Panc1 (cell line): Measurements from ENCODE around the gene LLGL2. TPM values are rescaled to one million over a fixed set of nuclear protein-coding genes. Genes with fewer than 3 reads are reported as not detected.

Experiments used
- ATAC-seq: fragments of 200-7000 bp; cut with Tn5 transposase; 2 replicates; pipeline ENCODE4 v1.9.1; 2020; ENCODE audit warnings: mild to moderate bottlenecking, moderate library complexity
- BruUV-seq: library from RNA; stranded (reverse); fragments of 400-500 nt; replicated peaks from 2 replicates; lab custom pipeline; 2021; lab: Mats Ljungman, UMichigan
- CTCF ChIA-PET: fragments of 300-600 bp; sonication (Branson Sonifier 250); formaldehyde crosslinking; loops from one replicate; lab custom pipeline; 2022; ENCODE audit warnings: antibody characterized with exemption; lab: Charles Lee
- POLR2A ChIA-PET: fragments of 300-600 bp; sonication (Branson Sonifier 250); formaldehyde crosslinking; loops from one replicate; lab custom pipeline; 2022; ENCODE audit warnings: antibody characterized with exemption; lab: Charles Lee
- DNase-seq: peaks from one replicate; pipeline ENCODE4 v3.0.0-alpha.2; 2010; ENCODE audit warnings: low read depth, low spot score
- H3K27ac ChIP-seq: 2 replicates; pipeline ENCODE4 v1.5.1; 2011; ENCODE audit warnings: mild to moderate bottlenecking, low read length, inconsistent platforms
- H3K27me3 ChIP-seq: fragments of 200-500 bp; sonication (Bioruptor generic); 2 replicates; pipeline ENCODE4 v1.6.0; 2014; ENCODE audit warnings: low read length, inconsistent platforms; ENCODE audit not compliant: control insufficient read depth, insufficient read depth
- H3K36me3 ChIP-seq: fragments of 200-500 bp; sonication (Bioruptor generic); 2 replicates; pipeline ENCODE4 v1.5.1; 2014; ENCODE audit warnings: inconsistent platforms, mild to moderate bottlenecking, low read length, moderate library complexity; ENCODE audit not compliant: control insufficient read depth, insufficient read depth
- H3K4me1 ChIP-seq: 2 replicates; pipeline ENCODE4 v1.5.1; 2011; ENCODE audit warnings: inconsistent platforms, mild to moderate bottlenecking, low read length, moderate library complexity; ENCODE audit not compliant: control insufficient read depth, insufficient read depth
- H3K4me3 ChIP-seq, 2 experiments: 2 replicates each; pipeline ENCODE4 v1.5.1; 2011 to 2012; ENCODE audit warnings: low read depth in 2 of 2, low read length in 2 of 2, mild to moderate bottlenecking in 2 of 2, inconsistent platforms in 1 of 2, moderate library complexity in 1 of 2
- H3K9me3 ChIP-seq: fragments of 200-500 bp; sonication (Bioruptor generic); 2 replicates; pipeline ENCODE4 v1.5.1; 2014; ENCODE audit warnings: low read depth, mild to moderate bottlenecking, inconsistent platforms, low read length, moderate library complexity; ENCODE audit not compliant: control insufficient read depth, insufficient read depth
- CTCF ChIP-seq: fragments of 450-650 bp; IDR thresholded peaks from 2 replicates; pipeline ENCODE4 v1.5.1; 2017; ENCODE audit warnings: mild to moderate bottlenecking
- POLR2AphosphoS5 ChIP-seq: IDR thresholded peaks from 2 replicates; pipeline ENCODE4 v1.6.1; 2012; ENCODE audit warnings: mild to moderate bottlenecking, low read depth, low read length, moderate library complexity
- SIN3A ChIP-seq: IDR thresholded peaks from 2 replicates; pipeline ENCODE4 v1.6.1; 2012; ENCODE audit warnings: low read depth, mild to moderate bottlenecking, low read length, moderate library complexity, borderline replicate concordance; ENCODE audit not compliant: insufficient read depth
- TCF7L2 ChIP-seq: IDR thresholded peaks from 2 replicates; pipeline ENCODE4 v1.6.1; 2011; ENCODE audit warnings: mild to moderate bottlenecking, low read depth, low read length, inconsistent platforms
- in situ Hi-C: cut with HindIII; loops from 2 replicates; pipeline ENCODE4 v1.10.0; 2016; ENCODE audit warnings: low sequenced_read_pairs, low pct_unique_long_range_greater_than_20kb
- intact Hi-C: fragments of 100-400 bp; cut with micrococcal nuclease; formaldehyde crosslinking; loops from one replicate; pipeline ENCODE4 v1.10.0; 2022; ENCODE audit not compliant: unreplicated experiment
- total RNA-seq: library from RNA; stranded (reverse); gene quantifications from one replicate; pipeline ENCODE4 v1.2.1, GENCODE V29; 2021; ENCODE audit not compliant: unreplicated experiment
- TF ChIP-seq, protein P1 (sequence below), 2 experiments: IDR thresholded peaks; 2 replicates each; pipeline ENCODE4 v1.6.1; 2011 to 2012; ENCODE audit warnings: low read depth in 2 of 2, control low read depth in 1 of 2, low read length in 1 of 2, mild to moderate bottlenecking in 1 of 2, moderate library complexity in 1 of 2; ENCODE audit not compliant: insufficient read depth in 1 of 2

Gene LLGL2
- total RNA-seq, 1 experiment from 2014 or later, result 201 TPM

DNA sequence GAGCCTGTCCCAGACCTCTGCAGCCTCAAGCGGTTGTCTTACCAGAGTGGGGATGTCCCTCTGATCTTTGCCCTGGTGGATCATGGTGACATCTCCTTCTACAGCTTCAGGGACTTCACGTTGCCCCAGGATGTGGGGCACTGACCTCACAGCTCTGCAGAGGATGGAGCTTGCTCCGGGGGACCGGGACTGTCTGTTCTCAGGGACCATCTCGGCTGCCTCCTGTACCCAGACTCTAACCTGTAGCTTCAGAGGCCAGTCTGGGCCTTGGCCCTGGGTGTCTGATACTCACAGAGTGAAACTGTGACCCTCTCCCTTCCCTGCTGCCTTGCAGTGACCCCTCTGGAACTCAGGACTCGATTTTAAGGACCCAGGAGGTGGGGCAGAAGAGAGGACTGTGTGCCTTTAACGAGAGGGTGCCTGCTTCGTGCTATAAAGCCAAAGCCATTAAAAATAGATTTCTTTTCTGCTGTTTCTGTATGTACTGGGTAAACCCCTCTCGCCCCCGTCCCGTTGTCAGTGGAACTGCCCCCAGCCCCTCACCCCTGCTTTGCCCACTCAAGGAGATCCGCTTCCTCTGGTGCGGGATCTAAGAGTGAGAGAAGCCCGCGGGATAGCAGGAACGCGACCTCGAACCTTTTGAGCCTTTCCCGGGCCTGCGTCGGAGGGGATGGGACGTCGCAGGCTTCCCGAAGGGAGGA, 1.1 kb upstream of the LLGL2 start:
- peak overlapping the region; percentile 68 for H3K4me3 ChIP-seq
- peaks cover 2% of the 10 kb centered on the region; the same call in 1 of the 2 replicates for H3K36me3 ChIP-seq
- POLR2A ChIA-PET, result interaction anchor here (0.6 to 0.7 kb wide), 2 partner anchors 93 to 264 kb away, joined by 3 to 11 read pairs; no protein-coding TSS in a partner anchor
- intact Hi-C loops (no loop called here), in situ Hi-C loops (no loop called here)
- no peaks in the 10 kb centered on the region for H3K9me3 ChIP-seq
- H3K27ac ChIP-seq, result peak overlapping the region; percentile 73
- no TSS peak for BruUV-seq
- peaks cover 13% of the 10 kb centered on the region for H3K4me1 ChIP-seq
- TF ChIP-seq TCF7L2 (no peak), POLR2AphosphoS5 (no peak), SIN3A (no peak), CTCF (no peak)
- TF ChIP-seq, protein P1, sequence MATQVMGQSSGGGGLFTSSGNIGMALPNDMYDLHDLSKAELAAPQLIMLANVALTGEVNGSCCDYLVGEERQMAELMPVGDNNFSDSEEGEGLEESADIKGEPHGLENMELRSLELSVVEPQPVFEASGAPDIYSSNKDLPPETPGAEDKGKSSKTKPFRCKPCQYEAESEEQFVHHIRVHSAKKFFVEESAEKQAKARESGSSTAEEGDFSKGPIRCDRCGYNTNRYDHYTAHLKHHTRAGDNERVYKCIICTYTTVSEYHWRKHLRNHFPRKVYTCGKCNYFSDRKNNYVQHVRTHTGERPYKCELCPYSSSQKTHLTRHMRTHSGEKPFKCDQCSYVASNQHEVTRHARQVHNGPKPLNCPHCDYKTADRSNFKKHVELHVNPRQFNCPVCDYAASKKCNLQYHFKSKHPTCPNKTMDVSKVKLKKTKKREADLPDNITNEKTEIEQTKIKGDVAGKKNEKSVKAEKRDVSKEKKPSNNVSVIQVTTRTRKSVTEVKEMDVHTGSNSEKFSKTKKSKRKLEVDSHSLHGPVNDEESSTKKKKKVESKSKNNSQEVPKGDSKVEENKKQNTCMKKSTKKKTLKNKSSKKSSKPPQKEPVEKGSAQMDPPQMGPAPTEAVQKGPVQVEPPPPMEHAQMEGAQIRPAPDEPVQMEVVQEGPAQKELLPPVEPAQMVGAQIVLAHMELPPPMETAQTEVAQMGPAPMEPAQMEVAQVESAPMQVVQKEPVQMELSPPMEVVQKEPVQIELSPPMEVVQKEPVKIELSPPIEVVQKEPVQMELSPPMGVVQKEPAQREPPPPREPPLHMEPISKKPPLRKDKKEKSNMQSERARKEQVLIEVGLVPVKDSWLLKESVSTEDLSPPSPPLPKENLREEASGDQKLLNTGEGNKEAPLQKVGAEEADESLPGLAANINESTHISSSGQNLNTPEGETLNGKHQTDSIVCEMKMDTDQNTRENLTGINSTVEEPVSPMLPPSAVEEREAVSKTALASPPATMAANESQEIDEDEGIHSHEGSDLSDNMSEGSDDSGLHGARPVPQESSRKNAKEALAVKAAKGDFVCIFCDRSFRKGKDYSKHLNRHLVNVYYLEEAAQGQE (IDR thresholded peaks at IDR 0.05; ENCODE audit: insufficient read depth in 1 of 2, low read depth in 2 of 2, low read length in 1 of 2), result no peak
- H3K27me3 ChIP-seq, result no peaks in the 10 kb centered on the region
- DNase-seq (no peak), ATAC-seq (no peak; the same call in 1 of the 2 replicates)
- CTCF ChIA-PET, result interaction anchor here (0.6 to 1.9 kb wide), 5 partner anchors 8 to 411 kb away, joined by 4 to 10 read pairs (median 7); partner anchors contain the start of gene TSEN54

- DNase-seq (no peak), ATAC-seq (peak; percentile 60)
- Histone ChIP-seq H3K4me1 (peaks cover 17% of the 10 kb centered on the region), H3K36me3 (peaks cover 2% of the 10 kb centered on the region; the same call in 1 of the 2 replicates), H3K27ac (peak overlapping the region; percentile 81), H3K4me3 (peak overlapping the region; percentile 68 to 75), H3K9me3 (no peaks in the 10 kb centered on the region), H3K27me3 (no peaks in the 10 kb centered on the region)
- intact Hi-C loops, result no loop called here
- TF ChIP-seq SIN3A (0 out of 2 replicates have a peak, but pooled peaks have one; percentile 2), POLR2AphosphoS5 (no peak)
- BruUV-seq, result no TSS peak
- in situ Hi-C loops, result no loop called here
- POLR2A ChIA-PET, result no interaction called here
- CTCF ChIA-PET, result interaction anchor here (0.5 to 1.9 kb wide), 8 partner anchors 10 to 286 kb away, joined by 3 to 8 read pairs (median 6); partner anchors contain the start of genes SMIM5 and TSEN54
Measured at GRCh38 chr17:75525806-75526554, 483 bp downstream of the LLGL2 start.
